Measurements from ENCODE around the gene TRIM42. TPM values are rescaled to one million over a fixed set of nuclear protein-coding genes. Genes with fewer than 3 reads are reported as not detected.

Gene TRIM42
- total RNA-seq, result not detected
- long read RNA-seq, donor 1, result 0 reads
- long read RNA-seq, donor 2, result 0 reads

- Histone ChIP-seq H3K9me3 (peaks cover 4% of the 10 kb centered on the region), H3K36me3 (ENCODE audit: low read depth) (no peaks in the 10 kb centered on the region), H3K4me3 (no peak within 1 kb of the TSS), H3K4me1 (ENCODE audit: low read depth) (no peaks in the 10 kb centered on the region)
- ATAC-seq, result no peak
- no peak for TF ChIP-seq CTCF (IDR thresholded peaks at IDR 0.05)
- DNase-seq, result no peak
- intact Hi-C loops (cut with DNase I, micrococcal nuclease), result no loop called here
These were observed at the start of gene TRIM42 for GRCh38 chr3:140677764-140678163. TRIM42 (plus strand) TSS chr3:140678064; CDS start chr3:140678230, 166 bp downstream.

- Histone ChIP-seq H3K4me1 (ENCODE audit: low read depth) (no peaks in the 10 kb centered on the region), H3K9me3 (no peaks in the 10 kb centered on the region), H3K4me3 (no peak overlapping the region), H3K36me3 (ENCODE audit: low read depth) (no peaks in the 10 kb centered on the region)
- intact Hi-C loops (cut with DNase I, micrococcal nuclease), result no loop called here
- no peak for ATAC-seq
- DNase-seq, result no peak
- no peak for TF ChIP-seq CTCF (IDR thresholded peaks at IDR 0.05)
These were observed 49.3 kb upstream of the TRIM42 start for GRCh38 chr3:140628606-140629005.

GRCh38 chr3:140629357-140630137 lies 48.3 kb upstream of the TRIM42 start:
- Histone ChIP-seq H3K4me1 (ENCODE audit: low read depth) (no peaks in the 10 kb centered on the region), H3K36me3 (ENCODE audit: low read depth) (no peaks in the 10 kb centered on the region), H3K4me3 (no peak overlapping the region), H3K9me3 (no peaks in the 10 kb centered on the region)
- intact Hi-C loops (cut with DNase I, micrococcal nuclease), result no loop called here
- DNase-seq (no peak), ATAC-seq (no peak)
- no peak for TF ChIP-seq CTCF (IDR thresholded peaks at IDR 0.05)

GRCh38 chr3:140630366-140630765 lies 47.5 kb upstream of the TRIM42 start:
- ATAC-seq (no peak), DNase-seq (no peak)
- intact Hi-C loops (cut with DNase I, micrococcal nuclease), result no loop called here
- Histone ChIP-seq H3K4me1 (ENCODE audit: low read depth) (no peaks in the 10 kb centered on the region), H3K9me3 (no peaks in the 10 kb centered on the region), H3K36me3 (ENCODE audit: low read depth) (no peaks in the 10 kb centered on the region), H3K4me3 (no peak overlapping the region)
- no peak for TF ChIP-seq CTCF (IDR thresholded peaks at IDR 0.05)

- DNase-seq (no peak), ATAC-seq (no peak)
- intact Hi-C loops (cut with DNase I, micrococcal nuclease), result no loop called here
- Histone ChIP-seq H3K9me3 (no peaks in the 10 kb centered on the region), H3K4me1 (ENCODE audit: low read depth) (no peaks in the 10 kb centered on the region), H3K36me3 (ENCODE audit: low read depth) (no peaks in the 10 kb centered on the region), H3K4me3 (no peak overlapping the region)
- no peak for TF ChIP-seq CTCF (IDR thresholded peaks at IDR 0.05)
These were observed 47.0 kb upstream of the TRIM42 start for GRCh38 chr3:140630866-140631265.

Data from mucosa of descending colon (tissue), 3 donors.